Measurements from ENCODE around the gene DCAF11.

GRCh38 chr14:24137529-24138395 lies 23.2 kb downstream of the DCAF11 start:
- TF ChIP-seq CTCF (tag by site-specific recombination; IDR thresholded peaks at IDR 0.05) (no peak), YY1 (tag by site-specific recombination; IDR thresholded peaks at IDR 0.05) (no peak), ZBTB26 (tag by site-specific recombination; optimal IDR thresholded peaks at IDR 0.05) (no peak), ZNF701 (tag by site-specific recombination; IDR thresholded peaks at IDR 0.05) (no peak), ZNF148 (tag by site-specific recombination; IDR thresholded peaks at IDR 0.05; ENCODE audit: borderline replicate concordance) (no peak), GLI4 (tag by site-specific recombination; IDR thresholded peaks at IDR 0.05) (no peak), ZNF404 (tag by site-specific recombination; IDR thresholded peaks at IDR 0.05) (no peak), ATF2 (tag by site-specific recombination; IDR thresholded peaks at IDR 0.05; ENCODE audit: low read depth) (no peak), ZNF24 (tag by site-specific recombination; IDR thresholded peaks at IDR 0.05) (no peak), ZNF362 (tag by site-specific recombination; IDR thresholded peaks at IDR 0.05) (no peak), ZNF623 (tag by site-specific recombination; IDR thresholded peaks at IDR 0.05) (no peak), ZBTB48 (tag by site-specific recombination; IDR thresholded peaks at IDR 0.05) (no peak), GLI2 (tag by site-specific recombination; IDR thresholded peaks at IDR 0.05; ENCODE audit: borderline replicate concordance, low read depth) (no peak), KLF10 (tag by site-specific recombination; IDR thresholded peaks at IDR 0.05) (no peak)
